Activated T-helper 1 cell treated with anti-CD3 and anti-CD28 coated beads, Interleukin-2, amount 50 U/mL, for 16 hours (primary cell): ENCODE results near the gene SLC7A6OS.

Experiments
- DNase-seq, 2 donors: peaks; one replicate each; pipeline ENCODE4 v3.0.0-alpha.2; 2020; ENCODE audit warnings: low read depth in 1 of 2, low spot score in 1 of 2

Gene SLC7A6OS

DNA sequence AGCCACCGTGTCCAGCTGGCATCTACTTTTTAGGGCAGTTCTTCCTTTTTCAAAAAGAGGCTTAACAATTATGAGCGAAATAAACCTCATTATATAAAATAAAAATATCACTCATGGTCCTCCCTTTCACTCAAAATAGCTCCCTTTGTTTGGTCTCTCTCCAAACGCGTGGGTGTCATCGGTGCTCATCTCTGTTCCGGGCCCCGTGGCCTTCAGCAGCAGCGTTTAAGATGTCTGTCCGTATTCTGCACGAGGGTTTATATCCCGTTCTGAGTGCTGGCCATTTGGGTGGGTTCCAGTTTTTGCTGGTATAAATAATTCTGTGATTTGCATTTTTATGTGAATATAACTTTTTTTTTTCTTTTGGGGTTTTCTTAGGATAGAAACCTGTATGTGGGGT lies 33.5 kb upstream of the SLC7A6OS start:
- DNase-seq, result no peak

DNA sequence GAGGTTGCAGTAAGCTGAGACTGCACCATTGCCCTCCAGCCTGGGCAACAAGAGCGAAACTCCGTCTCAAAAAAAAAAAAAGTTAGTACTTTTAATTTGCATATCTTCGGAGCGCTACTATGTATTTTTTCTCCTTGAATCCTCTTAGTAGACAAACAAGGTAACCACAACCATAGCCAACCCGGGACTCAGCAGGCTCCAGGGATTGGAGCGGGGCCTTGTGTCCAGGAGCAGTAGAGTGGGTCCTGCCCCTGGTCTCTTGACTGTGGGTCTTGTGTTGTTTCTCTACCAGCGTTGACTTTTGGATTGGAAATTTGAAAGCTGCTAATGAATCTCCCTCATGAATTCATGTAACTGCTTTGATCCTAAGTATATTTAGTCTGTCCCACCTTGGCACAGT lies 32.4 kb upstream of the SLC7A6OS start:
- DNase-seq, result no peak

DNA sequence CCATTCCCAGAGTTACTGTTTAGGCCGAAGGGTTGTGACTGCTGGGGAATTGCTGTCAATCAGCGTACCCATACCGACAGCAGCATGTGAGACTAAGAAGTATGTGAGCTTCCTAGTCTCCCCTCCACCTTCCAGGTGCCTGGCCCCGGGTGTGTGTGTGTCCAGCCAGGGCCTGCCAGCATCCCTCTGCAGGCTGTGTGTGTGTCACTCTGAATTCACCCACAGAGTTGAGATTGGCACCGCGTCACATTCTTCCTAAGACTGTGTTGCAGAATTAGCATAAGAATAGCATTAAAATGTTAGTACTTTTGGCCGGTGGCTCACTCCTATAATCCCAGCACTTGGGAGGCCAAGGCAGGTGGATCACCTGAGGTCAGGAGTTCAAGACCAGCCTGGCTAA lies 31.9 kb upstream of the SLC7A6OS start:
- no peak for DNase-seq

DNA sequence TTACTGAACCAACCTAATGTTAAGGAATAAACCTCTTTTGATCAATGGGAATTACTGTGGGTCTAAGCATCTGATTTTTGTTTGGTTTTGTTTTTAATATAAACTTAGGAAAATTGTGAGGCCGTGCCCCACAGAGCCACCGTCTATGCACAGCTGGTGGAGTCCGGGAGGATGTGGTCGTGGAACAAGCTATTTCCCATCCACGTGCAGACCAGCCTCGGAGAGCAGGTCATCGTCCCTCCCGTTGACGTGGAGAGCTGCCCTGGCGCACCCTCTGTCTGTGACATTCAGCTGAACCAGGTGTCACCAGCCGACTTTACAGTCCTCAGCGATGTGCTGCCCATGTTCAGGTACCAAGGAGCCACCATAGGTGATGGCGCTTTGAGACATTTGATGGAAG lies 28.5 kb upstream of the SLC7A6OS start:
- no peak for DNase-seq

DNA sequence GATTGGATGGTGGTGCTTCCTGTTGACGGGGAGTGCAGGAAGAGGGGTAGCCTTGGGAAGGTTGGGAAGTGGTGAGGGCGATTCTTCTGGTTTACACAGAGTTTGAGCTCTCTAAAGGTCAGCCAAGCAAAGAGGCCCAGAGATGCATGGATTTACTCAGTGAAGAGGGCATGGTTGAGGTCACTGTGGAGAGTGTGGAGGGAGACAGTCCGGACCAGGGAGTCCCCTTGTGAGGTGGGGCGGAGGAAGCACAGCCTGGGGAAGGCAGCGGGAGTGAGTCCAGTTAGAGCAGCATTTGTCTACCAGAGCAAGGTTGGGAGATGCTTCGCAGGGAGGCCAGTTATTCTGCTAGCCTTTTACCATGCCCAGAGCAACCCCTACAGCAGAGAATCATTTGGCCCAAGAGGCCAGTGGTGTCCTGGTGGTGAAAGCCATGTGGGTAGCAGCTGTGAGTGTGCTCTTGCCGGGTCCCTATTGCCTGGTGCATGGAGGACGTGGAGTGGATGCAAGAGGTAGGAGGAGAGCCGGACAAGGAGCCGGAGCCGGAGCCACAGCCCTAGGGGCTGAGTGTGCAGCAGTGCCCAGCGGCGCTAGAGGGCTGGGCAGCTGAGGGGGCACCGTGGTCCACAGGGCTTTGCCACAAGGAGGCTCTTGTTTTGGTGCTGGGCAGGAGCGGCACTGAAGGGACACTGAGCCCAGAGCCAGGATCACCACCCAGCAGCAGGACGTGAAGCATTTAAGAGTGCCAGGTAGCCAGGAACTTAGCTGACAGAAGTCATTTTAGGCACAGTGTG lies 27.8 kb upstream of the SLC7A6OS start:
- no peak for DNase-seq

DNA sequence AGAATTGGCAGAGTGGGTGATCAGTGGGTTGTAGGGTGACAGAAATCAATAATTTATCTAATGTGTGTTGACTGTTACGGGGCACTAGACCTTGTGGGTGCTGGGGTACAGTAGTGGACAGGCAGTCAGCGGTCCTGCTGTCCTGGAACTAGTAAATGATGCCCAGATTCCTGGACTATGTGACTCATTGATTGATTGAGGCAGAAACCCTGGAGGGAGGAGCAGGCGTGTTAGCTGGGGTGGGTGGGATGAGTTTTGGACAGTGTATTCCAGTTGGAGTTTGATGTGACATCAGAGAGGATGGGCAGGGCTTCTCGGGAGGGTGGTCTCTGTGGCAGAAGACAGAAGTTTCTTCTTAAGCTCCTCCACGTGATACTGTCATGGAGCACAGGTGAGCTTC lies 24.4 kb upstream of the SLC7A6OS start:
- DNase-seq, result no peak

DNA sequence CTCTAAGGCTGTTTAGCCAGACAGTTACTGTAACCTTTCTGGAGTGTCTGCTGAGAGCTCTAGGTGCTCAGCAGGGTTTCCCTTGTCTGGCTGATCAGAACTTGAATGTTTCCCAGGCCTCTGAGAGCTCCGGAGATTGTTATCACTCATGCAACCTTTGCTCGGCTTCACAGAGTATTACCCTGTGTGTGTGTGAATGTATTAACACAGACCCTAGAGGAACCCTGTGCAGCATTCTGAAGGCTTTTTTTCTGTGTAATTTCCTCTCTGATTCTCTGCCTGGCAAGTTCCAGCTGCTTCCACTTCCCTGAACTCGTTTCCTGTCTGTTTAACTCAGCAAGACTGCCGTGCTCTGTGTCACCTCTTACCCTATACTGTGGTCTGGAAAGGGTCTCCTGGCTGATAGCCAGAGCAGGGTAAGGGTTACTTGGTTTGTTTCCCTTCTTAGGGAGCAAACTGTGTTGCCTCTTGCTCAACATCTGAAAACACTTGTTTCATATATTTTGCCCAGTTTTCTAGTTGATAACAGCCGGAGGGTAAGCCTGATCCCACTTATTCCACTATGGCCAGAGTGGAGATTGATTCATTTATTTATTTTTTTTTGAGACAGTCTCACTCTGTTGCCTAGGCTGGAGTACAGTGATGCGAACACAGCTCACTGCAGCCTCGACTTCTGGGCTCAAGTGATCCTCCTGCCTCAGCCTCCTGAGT lies 21.8 kb upstream of the SLC7A6OS start:
- DNase-seq, result no peak

DNA sequence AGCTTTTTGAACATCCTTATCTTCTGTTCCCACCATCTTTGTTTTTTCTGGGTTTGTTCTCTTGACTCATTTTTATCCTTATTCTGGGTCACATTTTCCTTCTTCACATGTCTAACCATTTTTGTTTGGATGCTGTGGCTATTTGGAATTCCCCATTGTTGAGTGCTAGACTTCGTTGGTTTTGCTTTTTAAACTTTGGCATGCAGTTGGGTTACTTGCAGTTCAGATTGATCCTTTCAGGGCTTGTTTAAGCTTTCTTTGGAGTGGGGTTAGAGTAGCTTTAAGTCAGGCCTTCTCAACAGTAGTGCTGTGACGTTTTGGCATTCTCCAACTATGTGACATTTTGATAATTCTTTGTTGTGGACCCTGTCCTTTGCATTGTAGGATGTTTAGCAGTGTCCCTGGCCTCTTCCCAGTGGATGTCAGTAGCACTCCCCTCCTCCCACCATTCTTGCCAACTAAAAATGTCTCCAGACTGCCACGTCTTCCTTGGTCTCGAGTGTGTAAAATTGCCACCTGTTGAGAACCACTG lies 21.2 kb upstream of the SLC7A6OS start:
- DNase-seq, result no peak

DNA sequence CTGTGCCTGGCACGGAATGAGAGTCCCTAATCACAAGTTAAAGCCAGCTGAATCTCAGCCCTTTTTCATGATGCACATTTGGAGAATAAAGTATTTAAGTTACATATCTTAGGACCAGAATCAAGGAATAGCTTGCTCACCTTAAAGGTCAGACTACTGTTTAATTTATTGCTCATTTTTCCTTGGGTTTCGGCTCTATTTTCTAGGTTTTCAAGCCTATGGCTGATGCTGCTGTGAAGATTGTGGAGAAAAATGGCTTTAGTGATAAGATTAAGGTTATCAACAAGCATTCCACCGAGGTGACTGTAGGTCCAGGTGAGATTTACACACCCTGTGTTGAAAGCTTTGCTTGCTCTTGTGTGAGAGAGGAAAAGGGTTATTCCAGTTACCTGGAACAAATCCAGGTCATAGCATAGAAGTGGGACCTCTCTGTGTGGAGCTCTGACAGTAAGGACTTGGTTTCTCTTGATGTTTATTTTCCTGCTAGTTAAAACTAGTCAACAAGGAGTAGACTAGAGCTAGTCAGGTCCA lies 18.2 kb upstream of the SLC7A6OS start:
- no peak for DNase-seq

DNA sequence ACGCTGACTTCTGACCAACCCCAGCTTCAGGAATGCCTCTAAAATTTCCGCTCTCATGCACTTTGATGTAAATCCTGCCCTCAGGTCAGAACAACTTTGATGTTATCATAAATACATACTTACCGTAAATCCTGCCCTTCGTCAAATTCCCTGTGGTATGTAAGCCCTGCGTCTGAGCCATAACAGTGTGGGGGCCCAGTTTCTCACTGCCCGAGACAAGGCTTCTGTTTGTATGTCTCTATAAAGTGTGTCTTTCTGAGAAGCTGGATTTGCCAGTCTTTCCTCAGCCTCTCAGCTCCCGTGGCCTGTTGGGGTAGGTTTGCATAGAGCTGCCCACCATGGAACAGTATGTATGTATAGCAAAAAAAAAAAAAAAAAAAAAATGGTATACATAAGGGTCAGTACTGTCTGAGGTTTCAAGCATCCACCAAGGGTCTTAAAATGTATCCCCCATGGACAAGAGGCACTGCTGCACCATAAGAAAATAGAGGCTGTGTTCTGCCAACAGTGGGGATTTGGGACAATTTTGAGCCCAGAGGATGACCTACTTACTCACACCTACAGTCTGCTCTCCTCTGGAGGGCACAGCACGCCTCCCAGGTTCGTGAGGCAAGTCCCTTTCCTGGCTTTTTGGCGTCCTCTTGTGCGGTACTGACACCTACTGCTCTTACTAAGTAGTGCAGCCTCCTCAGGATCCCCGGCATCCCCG lies 17.6 kb upstream of the SLC7A6OS start:
- DNase-seq, result peak; percentile 58 to 62

DNA sequence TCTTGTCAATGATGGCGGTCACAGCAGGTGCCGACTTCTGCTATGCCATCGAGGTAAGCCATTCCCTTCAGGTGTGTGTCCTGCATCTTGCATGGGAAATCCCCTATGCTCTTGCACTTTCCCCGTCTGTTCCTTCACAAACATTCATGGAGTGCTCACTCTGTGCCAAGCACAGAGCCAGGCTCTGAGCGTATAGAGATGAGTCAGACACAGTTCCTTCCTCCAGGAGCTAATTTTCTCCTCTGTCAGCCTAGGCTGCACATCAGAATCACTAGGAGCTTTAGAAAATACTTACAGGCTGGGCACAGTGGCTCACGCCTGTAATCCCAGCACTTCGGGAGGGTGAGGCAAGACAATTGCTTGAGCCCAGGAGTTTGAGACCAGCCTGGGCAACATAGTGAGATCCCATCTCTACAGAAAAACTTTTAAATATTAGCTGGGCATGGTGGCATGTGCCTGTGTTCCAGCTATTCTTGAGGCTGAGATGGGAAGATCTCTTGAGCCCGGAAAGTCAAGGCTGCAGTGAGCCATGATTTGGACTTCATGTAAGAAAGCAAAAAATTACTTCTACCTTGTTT lies 14.1 kb upstream of the SLC7A6OS start:
- no peak for DNase-seq

DNA sequence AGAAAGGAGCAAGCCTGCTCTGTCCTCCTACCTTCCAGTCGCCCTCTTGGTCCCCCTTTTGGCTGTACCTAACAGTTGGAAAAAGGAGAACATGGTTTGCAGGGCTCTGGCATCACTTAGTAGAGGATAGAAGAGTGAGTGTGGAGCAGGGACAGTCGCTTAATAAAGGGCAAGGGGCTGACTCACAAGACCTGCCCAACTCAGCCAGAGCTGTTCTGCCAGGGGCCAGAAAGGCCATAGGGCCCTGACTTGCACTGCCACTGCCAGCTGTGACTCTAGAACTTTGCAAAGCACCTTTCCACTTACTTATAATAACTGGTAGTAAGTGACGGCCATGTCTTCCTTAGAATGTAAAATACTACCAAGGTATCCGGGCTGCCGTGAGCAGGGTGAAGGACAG lies 13.6 kb upstream of the SLC7A6OS start:
- DNase-seq, result no peak

DNA sequence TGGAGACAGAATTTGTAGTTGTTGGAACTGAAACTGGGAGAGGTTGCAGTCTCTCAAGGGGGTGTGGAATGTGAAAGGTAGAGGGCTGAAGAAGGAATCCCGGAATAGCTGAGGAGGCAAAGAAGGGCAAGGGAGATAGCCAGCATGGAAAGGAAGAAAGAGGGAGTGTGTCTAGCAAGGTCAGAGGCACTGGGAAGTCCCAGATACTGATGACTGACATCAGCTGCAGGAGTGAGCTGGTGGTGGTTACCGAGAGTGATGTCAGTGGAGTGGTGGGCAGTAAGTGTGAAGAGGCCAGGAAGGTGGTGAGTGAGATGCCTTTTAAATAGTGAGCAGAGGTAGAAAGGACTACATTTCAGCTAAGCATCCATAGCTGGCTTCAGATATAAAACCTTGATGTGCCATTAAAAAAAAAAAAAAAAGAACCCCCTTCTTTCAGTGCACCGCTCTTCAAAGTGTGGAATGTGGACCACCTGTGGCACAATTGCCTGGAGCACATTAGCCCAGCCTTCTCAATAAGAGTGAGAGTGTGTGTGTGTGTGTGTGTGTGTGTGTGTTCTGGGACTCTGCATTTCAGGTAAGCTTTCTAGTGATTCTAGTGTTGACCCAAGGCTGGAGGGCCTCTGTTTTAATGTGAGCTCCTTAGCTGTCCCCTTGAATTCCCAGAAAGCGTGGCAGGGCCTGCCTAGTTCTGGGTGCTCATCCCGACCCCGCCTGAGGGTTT lies 8.6 kb upstream of the SLC7A6OS start:
- DNase-seq, result peak in 1 of 2 donors; percentile 11

DNA sequence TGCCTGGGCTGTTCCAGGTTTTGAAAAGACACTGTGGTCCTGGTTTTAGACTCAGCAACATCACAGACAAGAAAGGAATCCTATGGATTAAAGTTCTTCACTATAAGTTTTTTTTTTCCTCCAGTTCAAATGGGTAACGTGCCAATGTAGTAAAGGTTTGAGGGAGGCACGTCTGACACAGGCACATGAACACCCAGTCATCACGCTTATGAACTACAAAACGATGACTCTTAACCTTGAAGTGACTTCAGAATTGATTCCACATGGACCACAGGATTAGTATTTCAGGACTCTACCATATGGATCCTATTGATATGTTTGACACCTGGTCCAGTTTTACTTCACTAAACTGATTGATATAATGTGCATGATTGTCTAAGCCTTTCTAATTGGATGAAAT lies 2.4 kb upstream of the SLC7A6OS start:
- DNase-seq, result no peak

DNA sequence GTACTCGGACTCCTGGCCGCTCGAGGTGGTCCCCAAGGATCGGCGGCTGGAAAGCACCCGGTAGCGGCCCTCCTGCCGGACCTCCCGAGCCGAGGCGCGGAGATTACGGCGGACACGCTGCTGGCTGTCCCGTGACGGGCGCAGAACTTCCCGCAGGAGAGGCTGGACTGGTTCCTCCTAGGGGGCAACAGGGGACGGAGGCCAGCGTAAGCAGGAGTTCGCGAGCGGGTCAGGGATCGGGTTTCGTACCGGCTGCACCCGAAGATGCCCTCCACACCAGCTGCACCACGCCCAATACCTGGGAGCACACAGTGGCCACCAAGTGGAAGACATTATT lies 341 bp downstream of the SLC7A6OS start:
- DNase-seq, result no peak

DNA sequence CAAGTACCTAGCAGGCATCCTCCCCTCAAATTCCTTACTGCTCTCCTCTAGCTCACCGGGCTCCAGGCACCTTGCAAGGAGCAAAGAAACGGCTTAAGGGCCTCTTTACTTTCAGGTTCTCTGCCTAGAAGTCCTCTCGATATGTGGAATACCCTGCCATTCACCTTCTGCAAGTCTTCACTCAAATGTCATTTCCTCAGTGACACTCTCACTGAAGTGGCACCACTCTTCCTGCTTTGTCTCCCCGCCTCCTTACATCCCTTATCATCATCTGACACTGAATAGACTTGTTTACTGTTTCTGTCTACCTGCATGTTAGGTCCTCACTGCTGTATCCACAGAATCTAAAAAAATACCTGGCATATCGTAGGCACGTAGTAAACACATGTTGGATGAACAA lies 947 bp downstream of the SLC7A6OS start:
- no peak for DNase-seq

DNA sequence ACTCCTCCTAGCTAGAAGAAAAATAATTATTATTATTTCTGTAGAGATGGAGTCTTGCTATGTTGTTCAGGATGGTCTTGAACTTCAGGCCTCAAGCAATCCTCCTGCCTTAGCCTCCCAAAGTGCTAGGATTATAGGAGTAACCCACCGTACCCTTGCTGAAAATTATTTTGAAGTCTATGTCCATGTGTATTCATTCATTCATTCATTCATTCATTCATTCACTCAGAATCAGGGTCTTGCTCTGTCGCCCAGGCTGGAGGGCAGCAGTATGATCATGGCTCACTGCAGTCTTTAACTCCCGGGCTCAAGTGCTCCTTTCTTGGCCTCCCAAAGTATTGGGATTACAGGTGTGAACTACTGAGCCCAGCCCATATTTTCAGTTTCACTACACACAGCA lies 4.1 kb downstream of the SLC7A6OS start:
- DNase-seq, result no peak

DNA sequence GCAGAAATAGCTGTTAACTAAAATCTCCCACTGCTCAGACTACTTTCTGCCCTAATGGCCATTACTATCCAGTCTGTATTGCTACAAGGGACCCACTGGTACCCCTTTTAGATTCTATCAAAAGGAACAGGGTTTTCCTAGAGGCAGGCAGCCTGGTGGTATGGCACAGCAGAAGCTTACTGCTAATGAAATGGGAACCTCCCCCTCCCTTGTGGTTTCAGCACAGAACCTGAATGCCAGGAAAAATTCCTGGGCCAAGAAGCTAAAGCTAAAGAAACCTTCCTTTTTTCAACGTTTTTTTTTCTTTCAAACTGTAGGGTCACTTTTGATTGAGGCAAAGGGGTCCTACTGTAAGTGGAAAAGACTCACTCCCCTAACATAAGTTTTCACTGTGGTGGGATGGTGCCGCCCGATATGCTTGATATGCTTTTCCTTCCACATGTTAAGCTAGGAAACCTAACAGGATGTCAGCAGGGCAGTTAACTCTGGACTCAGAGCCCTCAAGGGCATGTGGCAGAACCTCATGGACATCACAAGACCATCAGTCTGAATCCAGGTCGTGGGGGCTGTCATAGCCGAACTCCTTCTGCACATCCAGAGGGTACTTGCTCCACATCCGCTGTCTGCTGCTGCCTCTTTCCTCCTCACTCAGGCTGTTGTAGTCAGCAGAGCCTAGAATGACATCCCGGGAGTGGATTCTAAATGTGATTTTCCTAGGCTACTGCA lies 9.8 kb downstream of the SLC7A6OS start:
- DNase-seq, result no peak

DNA sequence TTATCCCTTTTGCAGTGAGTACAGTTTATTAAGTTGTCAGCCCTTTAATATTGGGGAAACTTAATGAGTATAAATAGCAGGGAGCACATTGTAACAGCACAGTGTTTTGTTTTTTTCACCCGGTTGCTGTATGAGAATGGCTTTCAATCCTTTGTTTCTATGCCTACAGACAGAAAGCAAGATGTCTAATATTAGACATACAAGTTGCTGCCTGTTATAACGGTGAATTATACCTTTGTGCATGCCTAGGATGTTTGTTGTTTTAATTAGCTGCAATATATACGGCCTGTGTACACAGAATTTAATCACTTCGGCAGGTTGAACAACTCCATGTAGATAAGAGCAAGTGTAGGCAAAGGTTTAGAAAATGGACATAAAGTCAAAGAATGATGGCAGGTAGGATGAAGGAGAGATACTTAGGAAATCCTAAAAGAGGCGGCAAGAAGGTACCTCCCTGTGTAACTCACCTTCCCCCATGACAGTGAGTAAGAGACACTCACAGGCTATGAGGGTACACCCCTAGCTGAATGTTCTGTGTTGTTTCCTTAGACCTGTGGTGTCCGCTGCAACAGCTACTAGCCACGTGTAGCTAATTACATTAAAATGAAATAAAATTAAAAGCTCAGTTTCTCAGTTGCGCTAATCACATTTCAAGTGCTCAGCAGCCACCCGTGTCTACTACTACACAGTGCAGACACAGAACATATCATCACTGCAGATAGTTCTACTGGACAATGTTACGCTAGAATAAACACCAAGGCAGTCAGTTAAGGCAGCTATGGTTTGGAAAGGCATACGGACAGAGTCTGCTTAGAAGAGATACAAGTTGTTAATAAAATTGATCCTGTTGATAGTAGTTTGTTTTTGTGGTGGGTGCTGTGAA lies 10.9 kb downstream of the SLC7A6OS start:
- no peak for DNase-seq
